ENCODE results near the gene WNT5A. TPM values are rescaled to one million over a fixed set of nuclear protein-coding genes. Genes with fewer than 3 reads are reported as not detected.

Gene WNT5A
- total RNA-seq, 8 experiments from 2014 or later: 0.92 to 47.9 (median 18.9) TPM

GRCh38 chr3:55473788-55474187 lies 13.3 kb downstream of the WNT5A start:
- Histone ChIP-seq H3K27ac (no peak overlapping the region), H3K4me3 (no peak overlapping the region), H3K4me1 (replicated peaks in 1 of 2) (peaks cover 0 to 26% of the 10 kb centered on the region in 2 donors)
- no peak for ATAC-seq (replicated peaks in 6 of 8)
- 79 to 100% (median 92%) methylated on average over 1 to 6 of the region's 6 CpGs; no CpG with 5 or more reads in 1 of the 10 experiments for WGBS, 10 experiments
- in situ Hi-C loops (cut with MboI; ENCODE audit: low pct_unique_long_range_greater_than_20kb in 2 of 9, low sequenced_read_pairs in 9 of 9, unreplicated experiment in 9 of 9): loop anchor here in 1 of 9 experiments (25.0 kb wide), 1 partner anchor 611 kb away; no protein-coding TSS in a partner anchor

GRCh38 chr3:55471522-55472280 lies 15.4 kb downstream of the WNT5A start:
- no peak for ATAC-seq (replicated peaks in 6 of 8)
- 67 to 100% (median 91%) methylated on average over 1 to 6 of the region's 8 CpGs for WGBS, 10 experiments
- in situ Hi-C loops (cut with MboI; ENCODE audit: low pct_unique_long_range_greater_than_20kb in 2 of 9, low sequenced_read_pairs in 9 of 9, unreplicated experiment in 9 of 9): loop anchor here in 1 of 9 experiments (25.0 kb wide), 1 partner anchor 609 kb away; no protein-coding TSS in a partner anchor
- H3K27ac ChIP-seq: no peak overlapping the region
- peaks cover 0 to 13% of the 10 kb centered on the region in 2 donors for H3K4me1 ChIP-seq (replicated peaks in 1 of 2)
- H3K4me3 ChIP-seq: no peak overlapping the region

DNA sequence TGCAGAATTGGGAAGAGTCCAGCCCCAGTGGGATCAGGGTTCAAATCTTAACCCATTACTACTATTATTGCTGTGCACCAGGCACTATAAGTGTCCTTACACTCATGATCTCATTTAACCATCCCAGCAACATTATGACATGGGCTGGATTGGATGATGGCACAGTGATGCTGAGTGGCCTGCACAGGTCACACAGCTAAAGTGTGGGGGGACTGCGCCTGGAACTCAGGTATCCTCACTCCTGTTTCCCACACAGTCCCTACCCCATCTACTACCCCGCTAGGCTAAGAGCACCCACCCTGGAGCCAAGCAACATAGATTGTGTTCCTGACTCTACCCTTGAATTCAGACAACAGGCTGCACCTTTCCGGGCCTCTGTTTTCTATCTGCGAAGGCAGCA lies 16.0 kb downstream of the WNT5A start:
- in situ Hi-C loops (cut with MboI; ENCODE audit: low pct_unique_long_range_greater_than_20kb in 2 of 9, low sequenced_read_pairs in 9 of 9, unreplicated experiment in 9 of 9): loop anchor here in 1 of 9 experiments (25.0 kb wide), 1 partner anchor 609 kb away; no protein-coding TSS in a partner anchor
- Histone ChIP-seq H3K4me3 (no peak overlapping the region), H3K27ac (no peak overlapping the region), H3K4me1 (replicated peaks in 1 of 2) (peaks cover 0 to 10% of the 10 kb centered on the region in 2 donors)
- WGBS, 10 experiments: 83 to 100% (median 100%) methylated on average over 1 to 2 of the region's 4 CpGs; no CpG with 5 or more reads in 7 of the 10 experiments
- ATAC-seq (replicated peaks in 6 of 8): no peak

DNA sequence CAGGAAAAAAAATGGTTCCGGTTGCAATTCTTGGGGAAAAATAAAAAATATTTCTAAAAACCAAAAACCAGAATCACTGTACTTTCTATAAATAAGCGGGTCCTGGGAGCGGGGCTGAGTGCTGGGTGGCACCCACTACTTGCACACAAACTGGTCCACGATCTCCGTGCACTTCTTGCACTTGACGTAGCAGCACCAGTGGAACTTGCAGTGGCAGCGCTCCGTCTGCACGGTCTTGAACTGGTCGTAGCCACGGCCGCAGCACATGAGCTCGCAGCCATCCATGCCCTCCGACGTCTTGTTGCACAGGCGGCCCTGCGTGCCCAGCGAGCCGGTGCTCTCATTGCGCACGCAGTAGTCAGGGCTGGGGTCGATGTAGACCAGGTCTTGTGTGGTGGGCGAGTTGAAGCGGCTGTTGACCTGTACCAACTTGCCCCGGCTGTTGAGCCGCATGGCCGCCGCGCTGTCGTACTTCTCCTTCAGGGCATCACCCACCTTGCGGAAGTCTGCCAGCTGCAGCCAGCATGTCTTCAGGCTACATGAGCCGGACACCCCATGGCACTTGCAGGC lies 17.1 kb downstream of the WNT5A start:
- WGBS, 10 experiments: 85 to 100% (median 96%) methylated on average over 1 to 17 of the region's 32 CpGs
- H3K27ac ChIP-seq: no peak overlapping the region
- ATAC-seq (replicated peaks in 6 of 8): no peak
- H3K4me1 ChIP-seq (replicated peaks in 1 of 2): no peaks in the 10 kb centered on the region
- H3K4me3 ChIP-seq: no peak overlapping the region
- in situ Hi-C loops (cut with MboI; ENCODE audit: low pct_unique_long_range_greater_than_20kb in 2 of 9, low sequenced_read_pairs in 9 of 9, unreplicated experiment in 9 of 9): loop anchor here in 1 of 9 experiments (25.0 kb wide), 1 partner anchor 608 kb away; no protein-coding TSS in a partner anchor

DNA sequence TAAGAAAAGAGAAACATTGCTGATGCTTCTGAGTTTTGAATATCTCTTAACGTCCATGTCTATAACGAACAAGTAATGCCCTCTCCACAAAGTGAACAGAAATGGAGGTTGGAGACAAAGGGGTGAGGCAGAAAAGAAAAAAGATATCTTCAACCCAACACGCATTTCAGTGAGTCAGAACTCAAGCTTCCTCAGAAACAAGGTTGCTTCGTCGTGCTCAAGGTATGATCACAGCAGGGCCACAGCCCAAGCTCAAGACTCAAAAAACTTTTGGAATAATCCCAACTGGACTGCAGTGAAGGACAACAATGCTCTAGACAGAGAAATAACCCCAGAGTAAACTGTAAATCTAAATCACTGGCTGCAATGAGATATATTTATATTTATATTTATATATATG lies 18.9 kb downstream of the WNT5A start:
- WGBS, 10 experiments: 35 to 100% (median 88%) methylated on average over 1 to 5 of the region's 5 CpGs
- Histone ChIP-seq H3K4me1 (replicated peaks in 1 of 2) (no peaks in the 10 kb centered on the region), H3K4me3 (no peak overlapping the region), H3K27ac (no peak overlapping the region)
- in situ Hi-C loops (cut with MboI; ENCODE audit: low pct_unique_long_range_greater_than_20kb in 2 of 9, low sequenced_read_pairs in 9 of 9, unreplicated experiment in 9 of 9): loop anchor here in 1 of 9 experiments (25.0 kb wide), 1 partner anchor 606 kb away; no protein-coding TSS in a partner anchor
- no peak for ATAC-seq (replicated peaks in 6 of 8)

GRCh38 chr3:55467099-55467498 lies 20.0 kb downstream of the WNT5A start:
- Histone ChIP-seq H3K4me3 (no peak overlapping the region), H3K27ac (no peak overlapping the region), H3K4me1 (replicated peaks in 1 of 2) (no peaks in the 10 kb centered on the region)
- WGBS, 10 experiments: 8 to 100% (median 60%) methylated on average over 1 to 2 of the region's 2 CpGs; no CpG with 5 or more reads in 3 of the 10 experiments
- ATAC-seq (replicated peaks in 6 of 8): peak in 2 of 8 experiments; percentile 17 to 53
- in situ Hi-C loops (cut with MboI; ENCODE audit: low pct_unique_long_range_greater_than_20kb in 2 of 9, low sequenced_read_pairs in 9 of 9, unreplicated experiment in 9 of 9): loop anchor here in 1 of 9 experiments (25.0 kb wide), 1 partner anchor 605 kb away; no protein-coding TSS in a partner anchor

- no peak overlapping the region for H3K4me3 ChIP-seq
- WGBS, 10 experiments: 67 to 100% (median 82%) methylated on average over 1 to 3 of the region's 3 CpGs
- H3K27ac ChIP-seq: no peak overlapping the region
- in situ Hi-C loops (cut with MboI; ENCODE audit: low pct_unique_long_range_greater_than_20kb in 2 of 9, low sequenced_read_pairs in 9 of 9, unreplicated experiment in 9 of 9): loop anchor here in 1 of 9 experiments (25.0 kb wide), 1 partner anchor 604 kb away; no protein-coding TSS in a partner anchor
- ATAC-seq (replicated peaks in 6 of 8): no peak
- no peaks in the 10 kb centered on the region for H3K4me1 ChIP-seq (replicated peaks in 1 of 2)
These were observed 20.6 kb downstream of the WNT5A start for GRCh38 chr3:55466526-55466925.

- WGBS, 10 experiments: 29 to 100% (median 100%) methylated on average over 1 of the region's 1 CpG; no CpG with 5 or more reads in 3 of the 10 experiments
These were observed 25.2 kb downstream of the WNT5A start for GRCh38 chr3:55461896-55462295.

DNA sequence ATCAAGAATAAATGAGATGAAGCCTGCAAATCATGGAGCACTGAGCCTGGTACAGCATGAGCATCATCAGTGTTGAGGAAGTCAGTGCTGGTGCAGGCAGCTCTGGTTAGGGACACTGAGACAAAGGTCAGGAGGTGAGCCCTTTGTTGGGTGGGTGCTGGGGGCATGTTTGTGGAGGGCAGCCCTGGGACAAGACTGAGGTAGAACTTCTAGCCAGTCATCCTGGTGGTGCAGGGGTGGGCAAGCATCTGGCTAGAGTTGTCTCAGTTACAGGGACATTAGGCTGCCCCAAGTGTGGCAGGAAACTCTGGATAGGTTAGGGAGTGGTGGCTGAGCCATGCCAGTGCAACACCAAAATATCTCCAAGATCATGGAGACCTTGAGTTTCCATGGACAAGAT lies 27.3 kb downstream of the WNT5A start:
- H3K4me3 ChIP-seq: no peak overlapping the region
- H3K27ac ChIP-seq: no peak overlapping the region
- ATAC-seq (replicated peaks in 6 of 8): no peak
- H3K4me1 ChIP-seq (replicated peaks in 1 of 2): no peaks in the 10 kb centered on the region
- in situ Hi-C loops (cut with MboI; ENCODE audit: low pct_unique_long_range_greater_than_20kb in 2 of 9, low sequenced_read_pairs in 9 of 9, unreplicated experiment in 9 of 9): loop anchor here in 1 of 9 experiments (25.0 kb wide), 1 partner anchor 598 kb away; no protein-coding TSS in a partner anchor

More at GRCh38 chr3:55461896-55462295, 25.2 kb downstream of the WNT5A start:
- Histone ChIP-seq H3K4me1 (replicated peaks in 1 of 2) (no peaks in the 10 kb centered on the region), H3K4me3 (no peak overlapping the region), H3K27ac (no peak overlapping the region)
- in situ Hi-C loops (cut with MboI; ENCODE audit: low pct_unique_long_range_greater_than_20kb in 2 of 9, low sequenced_read_pairs in 9 of 9, unreplicated experiment in 9 of 9): loop anchor here in 1 of 9 experiments (25.0 kb wide), 1 partner anchor 600 kb away; no protein-coding TSS in a partner anchor
- peak in 2 of 8 experiments; percentile 63 to 66 for ATAC-seq (replicated peaks in 6 of 8)

DNA sequence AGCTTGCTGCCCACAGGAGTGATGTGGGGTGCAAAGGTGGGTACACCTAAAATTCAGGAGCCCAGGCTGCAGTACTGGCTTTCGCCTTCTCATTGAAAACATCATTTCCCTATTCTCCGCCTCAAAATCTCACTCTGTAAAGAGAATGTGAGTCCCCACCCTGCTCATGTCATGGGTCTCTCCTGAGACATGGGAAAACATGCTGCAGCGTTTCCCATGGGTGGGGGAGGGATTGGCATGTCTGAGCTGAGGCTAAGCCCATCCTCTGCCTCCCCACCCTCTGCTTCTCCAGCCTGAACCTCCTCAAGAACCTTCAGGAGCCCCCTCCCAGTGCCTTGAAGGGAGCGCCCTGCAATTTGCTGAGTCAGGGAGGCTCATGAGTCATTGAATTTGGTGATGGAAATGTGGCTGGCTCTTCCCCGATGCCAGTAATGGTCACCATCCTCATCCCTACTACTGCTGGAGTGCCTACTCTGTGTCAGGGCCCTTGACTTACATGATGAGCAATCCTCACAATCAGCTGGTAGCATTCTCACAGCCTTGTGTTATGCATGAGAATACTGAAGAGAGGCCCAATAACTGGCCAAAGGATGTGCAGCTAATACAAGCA lies 28.8 kb downstream of the WNT5A start:
- Histone ChIP-seq H3K27ac (no peak overlapping the region), H3K4me1 (replicated peaks in 1 of 2) (no peaks in the 10 kb centered on the region), H3K4me3 (no peak overlapping the region)
- in situ Hi-C loops (cut with MboI; ENCODE audit: low pct_unique_long_range_greater_than_20kb in 2 of 9, low sequenced_read_pairs in 9 of 9, unreplicated experiment in 9 of 9): loop anchor here in 1 of 9 experiments (25.0 kb wide), 1 partner anchor 596 kb away; no protein-coding TSS in a partner anchor
- 48 to 100% (median 83%) methylated on average over 1 to 3 of the region's 5 CpGs; no CpG with 5 or more reads in 3 of the 10 experiments for WGBS, 10 experiments
- peak in 2 of 8 experiments; percentile 57 to 76 for ATAC-seq (replicated peaks in 6 of 8)

DNA sequence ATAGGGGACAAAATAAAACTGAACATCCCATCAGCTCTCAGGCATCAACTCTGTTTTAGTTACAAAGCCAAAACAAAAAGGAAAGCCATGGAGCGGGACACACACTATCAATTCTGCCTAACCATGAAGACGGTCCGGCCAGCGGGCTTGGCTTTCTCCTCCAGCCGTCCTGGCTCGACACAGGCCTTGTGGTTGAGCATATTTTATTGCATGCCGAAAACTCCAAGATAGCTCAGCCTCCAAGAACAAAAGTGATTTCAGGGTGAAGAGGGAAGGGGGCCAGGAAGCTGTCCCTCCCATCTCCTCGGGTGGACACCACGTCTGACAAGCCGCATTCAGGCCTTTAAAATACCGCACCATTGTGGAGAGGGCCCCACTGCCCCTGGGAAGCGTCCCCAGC lies 31.2 kb downstream of the WNT5A start:
- no peak for ATAC-seq (replicated peaks in 6 of 8)
- H3K4me3 ChIP-seq: no peak overlapping the region
- H3K4me1 ChIP-seq (replicated peaks in 1 of 2): no peaks in the 10 kb centered on the region
- no peak overlapping the region for H3K27ac ChIP-seq
- in situ Hi-C loops (cut with MboI; ENCODE audit: low pct_unique_long_range_greater_than_20kb in 2 of 9, low sequenced_read_pairs in 9 of 9, unreplicated experiment in 9 of 9): loop anchor here in 1 of 9 experiments (25.0 kb wide), 1 partner anchor 594 kb away; no protein-coding TSS in a partner anchor
- WGBS, 10 experiments: 86 to 100% (median 99%) methylated on average over 1 to 9 of the region's 12 CpGs; no CpG with 5 or more reads in 4 of the 10 experiments

GRCh38 chr3:55454611-55455010 lies 32.5 kb downstream of the WNT5A start:
- WGBS, 10 experiments: 57 to 83% (median 73%) methylated on average over 2 to 3 of the region's 3 CpGs; no CpG with 5 or more reads in 6 of the 10 experiments
- Histone ChIP-seq H3K27ac (no peak overlapping the region), H3K4me3 (no peak overlapping the region), H3K4me1 (replicated peaks in 1 of 2) (no peaks in the 10 kb centered on the region)
- peak in 2 of 8 experiments; percentile 11 to 14 for ATAC-seq (replicated peaks in 6 of 8)
- in situ Hi-C loops (cut with MboI; ENCODE audit: low pct_unique_long_range_greater_than_20kb in 2 of 9, low sequenced_read_pairs in 9 of 9, unreplicated experiment in 9 of 9): loop anchor here in 1 of 9 experiments (25.0 kb wide), 1 partner anchor 592 kb away; no protein-coding TSS in a partner anchor
